ENCODE results near the gene COL4A2.

The COL4A2 gene

GRCh38 chr13:110348309-110349105 lies 41.4 kb downstream of the COL4A2 start:
- Mint-ChIP-seq H3K4me3 (no peak overlapping the region), H3K4me1 (ENCODE audit: low read depth) (no peaks in the 10 kb centered on the region)

GRCh38 chr13:110349239-110349638 lies 42.2 kb downstream of the COL4A2 start:
- H3K36me3 Mint-ChIP-seq (ENCODE audit: low read depth): no peaks in the 10 kb centered on the region
- H3K4me1 Mint-ChIP-seq (ENCODE audit: low read depth): no peaks in the 10 kb centered on the region
- no peak overlapping the region for H3K4me3 Mint-ChIP-seq
- H3K9me3 Mint-ChIP-seq: no peaks in the 10 kb centered on the region
- no peak for DNase-seq
- no peak overlapping the region for H3K27ac Mint-ChIP-seq
- peaks cover 19% of the 10 kb centered on the region for H3K27me3 Mint-ChIP-seq

More at GRCh38 chr13:110348309-110349105, 41.4 kb downstream of the COL4A2 start:
- DNase-seq: no peak
- H3K27ac Mint-ChIP-seq: no peak overlapping the region
- H3K36me3 Mint-ChIP-seq (ENCODE audit: low read depth): no peaks in the 10 kb centered on the region
- H3K9me3 Mint-ChIP-seq: no peaks in the 10 kb centered on the region
- peaks cover 17% of the 10 kb centered on the region for H3K27me3 Mint-ChIP-seq

GRCh38 chr13:110350049-110350448 lies 43.0 kb downstream of the COL4A2 start:
- H3K4me3 Mint-ChIP-seq: no peak overlapping the region
- no peak for DNase-seq
- no peaks in the 10 kb centered on the region for H3K9me3 Mint-ChIP-seq
- H3K27me3 Mint-ChIP-seq: peaks cover 19% of the 10 kb centered on the region
- H3K4me1 Mint-ChIP-seq (ENCODE audit: low read depth): no peaks in the 10 kb centered on the region
- H3K36me3 Mint-ChIP-seq (ENCODE audit: low read depth): no peaks in the 10 kb centered on the region
- H3K27ac Mint-ChIP-seq: no peak overlapping the region

GRCh38 chr13:110350509-110350908 lies 43.4 kb downstream of the COL4A2 start:
- DNase-seq: no peak
- Mint-ChIP-seq H3K27ac (no peak overlapping the region), H3K27me3 (peaks cover 19% of the 10 kb centered on the region)

GRCh38 chr13:110351636-110352420 lies 44.7 kb downstream of the COL4A2 start:
- Mint-ChIP-seq H3K4me1 (ENCODE audit: low read depth) (no peaks in the 10 kb centered on the region), H3K27ac (no peak overlapping the region)
- DNase-seq: no peak

More at GRCh38 chr13:110350509-110350908, 43.4 kb downstream of the COL4A2 start:
- H3K36me3 Mint-ChIP-seq (ENCODE audit: low read depth): no peaks in the 10 kb centered on the region
- no peaks in the 10 kb centered on the region for H3K4me1 Mint-ChIP-seq (ENCODE audit: low read depth)
- no peak overlapping the region for H3K4me3 Mint-ChIP-seq
- H3K9me3 Mint-ChIP-seq: no peaks in the 10 kb centered on the region

GRCh38 chr13:110352735-110353134 lies 45.7 kb downstream of the COL4A2 start:
- Mint-ChIP-seq H3K27ac (no peak overlapping the region), H3K4me1 (ENCODE audit: low read depth) (no peaks in the 10 kb centered on the region), H3K9me3 (no peaks in the 10 kb centered on the region), H3K36me3 (ENCODE audit: low read depth) (no peaks in the 10 kb centered on the region), H3K27me3 (peaks cover 19% of the 10 kb centered on the region), H3K4me3 (no peak overlapping the region)
- DNase-seq: no peak

More at GRCh38 chr13:110351636-110352420, 44.7 kb downstream of the COL4A2 start:
- H3K9me3 Mint-ChIP-seq: no peaks in the 10 kb centered on the region
- H3K27me3 Mint-ChIP-seq: peaks cover 19% of the 10 kb centered on the region
- H3K4me3 Mint-ChIP-seq: no peak overlapping the region
- no peaks in the 10 kb centered on the region for H3K36me3 Mint-ChIP-seq (ENCODE audit: low read depth)

- no peak for DNase-seq
- no peaks in the 10 kb centered on the region for H3K4me1 Mint-ChIP-seq (ENCODE audit: low read depth)
- no peaks in the 10 kb centered on the region for H3K36me3 Mint-ChIP-seq (ENCODE audit: low read depth)
- H3K4me3 Mint-ChIP-seq: no peak overlapping the region
- peaks cover 19% of the 10 kb centered on the region for H3K27me3 Mint-ChIP-seq
- no peaks in the 10 kb centered on the region for H3K9me3 Mint-ChIP-seq
- H3K27ac Mint-ChIP-seq: no peak overlapping the region
Measured at GRCh38 chr13:110353339-110353977, 46.4 kb downstream of the COL4A2 start.

GRCh38 chr13:110354123-110354627 lies 47.1 kb downstream of the COL4A2 start:
- H3K27ac Mint-ChIP-seq: no peak overlapping the region
- H3K4me3 Mint-ChIP-seq: no peak overlapping the region
- no peaks in the 10 kb centered on the region for H3K4me1 Mint-ChIP-seq (ENCODE audit: low read depth)
- no peak for DNase-seq
- H3K9me3 Mint-ChIP-seq: no peaks in the 10 kb centered on the region
- no peaks in the 10 kb centered on the region for H3K36me3 Mint-ChIP-seq (ENCODE audit: low read depth)
- H3K27me3 Mint-ChIP-seq: peaks cover 16% of the 10 kb centered on the region

- peaks cover 13% of the 10 kb centered on the region for H3K27me3 Mint-ChIP-seq
- DNase-seq: no peak
- no peaks in the 10 kb centered on the region for H3K9me3 Mint-ChIP-seq
- H3K4me1 Mint-ChIP-seq (ENCODE audit: low read depth): no peaks in the 10 kb centered on the region
- H3K27ac Mint-ChIP-seq: no peak overlapping the region
- no peak overlapping the region for H3K4me3 Mint-ChIP-seq
- H3K36me3 Mint-ChIP-seq (ENCODE audit: low read depth): no peaks in the 10 kb centered on the region
Measured at GRCh38 chr13:110354715-110355473, 47.8 kb downstream of the COL4A2 start.

GRCh38 chr13:110356362-110356761 lies 49.3 kb downstream of the COL4A2 start:
- H3K27ac Mint-ChIP-seq: no peak overlapping the region
- DNase-seq: no peak
- no peaks in the 10 kb centered on the region for H3K36me3 Mint-ChIP-seq (ENCODE audit: low read depth)
- H3K27me3 Mint-ChIP-seq: peaks cover 14% of the 10 kb centered on the region
- H3K9me3 Mint-ChIP-seq: no peaks in the 10 kb centered on the region
- H3K4me3 Mint-ChIP-seq: no peak overlapping the region
- no peaks in the 10 kb centered on the region for H3K4me1 Mint-ChIP-seq (ENCODE audit: low read depth)

- H3K36me3 Mint-ChIP-seq (ENCODE audit: low read depth): no peaks in the 10 kb centered on the region
- DNase-seq: no peak
- H3K4me1 Mint-ChIP-seq (ENCODE audit: low read depth): no peaks in the 10 kb centered on the region
- no peak overlapping the region for H3K27ac Mint-ChIP-seq
- no peaks in the 10 kb centered on the region for H3K9me3 Mint-ChIP-seq
- H3K4me3 Mint-ChIP-seq: no peak overlapping the region
- H3K27me3 Mint-ChIP-seq: peaks cover 17% of the 10 kb centered on the region
Measured at GRCh38 chr13:110358381-110358780, 51.3 kb downstream of the COL4A2 start.

GRCh38 chr13:110359840-110360301 lies 52.8 kb downstream of the COL4A2 start:
- Mint-ChIP-seq H3K27me3 (peaks cover 21% of the 10 kb centered on the region), H3K36me3 (ENCODE audit: low read depth) (no peaks in the 10 kb centered on the region), H3K4me3 (no peak overlapping the region), H3K9me3 (no peaks in the 10 kb centered on the region), H3K27ac (no peak overlapping the region), H3K4me1 (ENCODE audit: low read depth) (no peaks in the 10 kb centered on the region)
- DNase-seq: no peak

GRCh38 chr13:110360598-110360997 lies 53.5 kb downstream of the COL4A2 start:
- H3K4me3 Mint-ChIP-seq: no peak overlapping the region

More at GRCh38 chr13:110360598-110360997, 53.5 kb downstream of the COL4A2 start:
- no peaks in the 10 kb centered on the region for H3K36me3 Mint-ChIP-seq (ENCODE audit: low read depth)
- H3K4me1 Mint-ChIP-seq (ENCODE audit: low read depth): no peaks in the 10 kb centered on the region
- no peaks in the 10 kb centered on the region for H3K9me3 Mint-ChIP-seq
- peaks cover 26% of the 10 kb centered on the region for H3K27me3 Mint-ChIP-seq
- no peak for DNase-seq
- no peak overlapping the region for H3K27ac Mint-ChIP-seq
